IMR-90 (cell line): Measurements from ENCODE around the gene VILL. TPM values are rescaled to one million over a fixed set of nuclear protein-coding genes. Genes with fewer than 3 reads are reported as not detected.

ENCODE experiments used
- ATAC-seq: fragments of 200-7000 bp; cut with Tn5 transposase; 2 replicates; pipeline ENCODE4 v1.9.1; 2020; ENCODE audit warnings: low read depth, mild to moderate bottlenecking, moderate library complexity
- Bru-seq: library from RNA; stranded (reverse); fragments of 400-500 nt; gene quantifications from one replicate; lab custom pipeline; 2021; lab: Mats Ljungman, UMichigan
- BruChase-seq, 2 experiments: library from RNA; stranded (reverse); fragments of 400-500 nt; gene quantifications; one replicate each; lab custom pipeline; 2021; lab: Mats Ljungman, UMichigan
- BruUV-seq: library from RNA; stranded (reverse); fragments of 400-500 nt; replicated peaks from 2 replicates; lab custom pipeline; 2021; lab: Mats Ljungman, UMichigan
- CTCF ChIA-PET: fragments of 300-600 bp; formaldehyde crosslinking; extraction: SDS; loops from one replicate; lab custom pipeline; 2021; ENCODE audit warnings: antibody characterized with exemption; lab: Yijun Ruan, JAX
- POLR2A ChIA-PET: fragments of 300-600 bp; sonication (Branson Sonifier 250); formaldehyde crosslinking; loops from one replicate; lab custom pipeline; 2022; ENCODE audit warnings: antibody characterized with exemption; ENCODE audit not compliant: unreplicated experiment; lab: Charles Lee
- DNase-seq: peaks from one replicate; pipeline ENCODE4 v3.0.0; 2013
- H2AFZ ChIP-seq: replicated peaks from 2 replicates; pipeline ENCODE3; 2013; ENCODE audit warnings: low read length, mild to moderate bottlenecking; ENCODE audit not compliant: poor library complexity
- H2AK5ac ChIP-seq: 2 replicates; pipeline ENCODE4 v1.6.1; 2013; ENCODE audit warnings: low read depth, low read length, inconsistent platforms
- H2AK9ac ChIP-seq: replicated peaks from 2 replicates; pipeline ENCODE3; 2013; ENCODE audit warnings: mild to moderate bottlenecking, low read depth, low read length, moderate library complexity; ENCODE audit not compliant: poor library complexity
- H2BK120ac ChIP-seq: 2 replicates; pipeline ENCODE4 v1.6.1; 2013; ENCODE audit warnings: low read depth, low read length, inconsistent platforms
- H2BK15ac ChIP-seq: 3 replicates; pipeline ENCODE4 v1.6.1; 2013; ENCODE audit warnings: low read depth, low read length, inconsistent platforms
- H2BK20ac ChIP-seq: 2 replicates; pipeline ENCODE4 v1.6.1; 2013; ENCODE audit warnings: low read depth, mild to moderate bottlenecking, inconsistent platforms, low read length, moderate library complexity
- H2BK5ac ChIP-seq: 2 replicates; pipeline ENCODE4 v1.6.1; 2013; ENCODE audit warnings: mild to moderate bottlenecking, low read depth, low read length, inconsistent platforms; ENCODE audit not compliant: poor library complexity, severe bottlenecking
- H3K14ac ChIP-seq: replicated peaks from 2 replicates; pipeline ENCODE4 v1.6.1; 2013; ENCODE audit warnings: low read depth, low read length, inconsistent platforms
- H3K18ac ChIP-seq: 2 replicates; pipeline ENCODE4 v1.6.1; 2013; ENCODE audit warnings: low read depth, low read length, control low read depth
- H3K23ac ChIP-seq: 2 replicates; pipeline ENCODE4 v1.6.1; 2013; ENCODE audit warnings: low read depth, low read length, inconsistent platforms
- H3K27ac ChIP-seq: 2 replicates; pipeline ENCODE4 v1.5.1; 2013; ENCODE audit warnings: mild to moderate bottlenecking, control low read depth, low read length; ENCODE audit not compliant: insufficient read depth
- H3K27me3 ChIP-seq: 2 replicates; pipeline ENCODE4 v1.6.1; 2013; ENCODE audit warnings: low read length; ENCODE audit not compliant: control insufficient read depth, insufficient read depth
- H3K36me3 ChIP-seq: 2 replicates; pipeline ENCODE4 v1.6.1; 2013; ENCODE audit warnings: low read length, mixed read lengths; ENCODE audit not compliant: control insufficient read depth, insufficient read depth
- H3K4ac ChIP-seq: 2 replicates; pipeline ENCODE4 v1.6.1; 2013; ENCODE audit warnings: low read depth, low read length, inconsistent platforms
- H3K4me1 ChIP-seq: 2 replicates; pipeline ENCODE4 v1.6.1; 2013; ENCODE audit warnings: low read length, mixed read lengths; ENCODE audit not compliant: control insufficient read depth, insufficient read depth
- H3K4me2 ChIP-seq: 2 replicates; pipeline ENCODE4 v1.6.1; 2013; ENCODE audit warnings: low read depth, mild to moderate bottlenecking, control low read depth, low read length, moderate library complexity
- H3K4me3 ChIP-seq: 2 replicates; pipeline ENCODE4 v1.5.1; 2013; ENCODE audit warnings: low read depth, mild to moderate bottlenecking, control low read depth, low read length, moderate library complexity; ENCODE audit not compliant: insufficient read depth
- H3K56ac ChIP-seq: 2 replicates; pipeline ENCODE4 v1.6.1; 2013; ENCODE audit warnings: low read length, inconsistent platforms; ENCODE audit not compliant: insufficient read depth; ENCODE audit errors: extremely low read depth
- H3K79me1 ChIP-seq, 2 experiments: 2 replicates each; pipeline ENCODE4 v1.6.1; 2013; ENCODE audit warnings: low read length in 2 of 2, inconsistent platforms in 1 of 2, low read depth in 1 of 2
- H3K9ac ChIP-seq: 2 replicates; pipeline ENCODE4 v1.6.1; 2013; ENCODE audit warnings: low read depth, low read length, control low read depth
- H3K9me1 ChIP-seq: 2 replicates; pipeline ENCODE4 v1.6.1; 2013; ENCODE audit warnings: low read length, inconsistent platforms; ENCODE audit not compliant: insufficient read depth
- H3K9me3 ChIP-seq: 2 replicates; pipeline ENCODE4 v1.6.1; 2013; ENCODE audit warnings: low read length; ENCODE audit not compliant: control insufficient read depth, insufficient read depth
- H4K20me1 ChIP-seq: 2 replicates; pipeline ENCODE4 v1.6.1; 2013; ENCODE audit warnings: low read length, inconsistent platforms; ENCODE audit not compliant: insufficient read depth
- H4K5ac ChIP-seq: 2 replicates; pipeline ENCODE4 v1.6.1; 2013; ENCODE audit warnings: mild to moderate bottlenecking, low read depth, low read length, control low read depth
- H4K8ac ChIP-seq, 2 experiments: 2 replicates each; pipeline ENCODE4 v1.6.1; 2013; ENCODE audit warnings: low read depth in 2 of 2, low read length in 2 of 2, control low read depth in 1 of 2, inconsistent platforms in 1 of 2
- H4K91ac ChIP-seq: 2 replicates; pipeline ENCODE4 v1.6.1; 2013; ENCODE audit warnings: low read depth, low read length, inconsistent platforms; ENCODE audit not compliant: insufficient read depth
- BHLHE40 ChIP-seq: fragments of 150-350 bp; IDR thresholded peaks from 2 replicates; pipeline ENCODE4 v1.6.1; 2016; ENCODE audit warnings: mild to moderate bottlenecking, low read depth, low read length
- CEBPB ChIP-seq: IDR thresholded peaks from 2 replicates; pipeline ENCODE4 v1.6.1; 2012; ENCODE audit warnings: low read depth, low read length, improper control_type of control experiment
- CHD1 ChIP-seq: IDR thresholded peaks from 2 replicates; pipeline ENCODE4 v1.6.1; 2012; ENCODE audit warnings: low read depth, low read length, improper control_type of control experiment
- FOS ChIP-seq: fragments of 150-350 bp; IDR thresholded peaks from 2 replicates; pipeline ENCODE4 v1.6.1; 2016; ENCODE audit warnings: low read depth, low read length
- MAFK ChIP-seq: IDR thresholded peaks from 2 replicates; pipeline ENCODE4 v1.6.1; 2012; ENCODE audit warnings: low read depth, low read length, improper control_type of control experiment
- MAZ ChIP-seq: IDR thresholded peaks from 2 replicates; pipeline ENCODE4 v1.6.1; 2012; ENCODE audit warnings: low read depth, mild to moderate bottlenecking, low read length, improper control_type of control experiment, moderate library complexity, borderline replicate concordance
- MXI1 ChIP-seq: IDR thresholded peaks from 2 replicates; pipeline ENCODE4 v1.6.1; 2012; ENCODE audit warnings: low read depth, mild to moderate bottlenecking, low read length, moderate library complexity, borderline replicate concordance
- NFE2L2 ChIP-seq: fragments of 150-350 bp; IDR thresholded peaks from 2 replicates; pipeline ENCODE4 v1.6.1; 2016; ENCODE audit warnings: low read depth, mild to moderate bottlenecking, low read length
- POLR2A ChIP-seq: IDR thresholded peaks from 2 replicates; pipeline ENCODE4 v1.6.1; 2012; ENCODE audit warnings: mild to moderate bottlenecking, low read depth, low read length
- RAD21 ChIP-seq: IDR thresholded peaks from 2 replicates; pipeline ENCODE4 v1.6.1; 2012; ENCODE audit warnings: low read length, improper control_type of control experiment
- RCOR1 ChIP-seq: IDR thresholded peaks from 2 replicates; pipeline ENCODE4 v1.6.1; 2012; ENCODE audit warnings: mild to moderate bottlenecking, low read length, improper control_type of control experiment; ENCODE audit not compliant: insufficient replicate concordance
- RFX5 ChIP-seq: IDR thresholded peaks from 2 replicates; pipeline ENCODE4 v1.8.0; 2012; ENCODE audit warnings: low read depth, mild to moderate bottlenecking, low read length, moderate library complexity
- WGBS, 2 experiments: methylation state at CpG; one replicate each; pipeline versions ENCODE4 v1.1.5 to v1.1.7; 2013; ENCODE audit warnings: missing lambda C conversion rate in 2 of 2; ENCODE audit not compliant: insufficient read length in 1 of 2; ENCODE audit errors: extremely low coverage in 2 of 2; 5-methylcytosine and 5-hydroxymethylcytosine counted together
- dilution Hi-C: fragments of 300-500 bp; cut with HindIII; formaldehyde crosslinking; loops from one replicate; pipeline ENCODE4 v1.14.3; 2018; ENCODE audit warnings: low sequenced_read_pairs; ENCODE audit not compliant: unreplicated experiment
- in situ Hi-C: fragments of 300-500 bp; cut with MboI; formaldehyde crosslinking; loops from 3 replicates; pipeline ENCODE4 v1.14.3; 2019; ENCODE audit warnings: low sequenced_read_pairs, inconsistent platforms, mixed read lengths
- intact Hi-C: fragments of 100-400 bp; cut with micrococcal nuclease; formaldehyde crosslinking; loops from 2 replicates; pipeline ENCODE4 v1.10.0; 2022
- long read RNA-seq: library from polyadenylated mRNA; unstranded; transcript quantifications from one replicate; pipeline ENCODE4 v2.0.0, GENCODE V29; 2021; ENCODE audit not compliant: unreplicated experiment
- polyA plus RNA-seq, 3 experiments: library from polyadenylated mRNA; depleted of rRNA; stranded (reverse); fragments of >200 nt; gene quantifications; 2 replicates each; pipeline ENCODE4 v1.2.3, GENCODE V29; 2012; ENCODE audit warnings: low replicate concordance in 1 of 3
- total RNA-seq: library from RNA; depleted of rRNA; stranded (reverse); fragments of >200 nt; gene quantifications from 2 replicates; pipeline ENCODE4 v1.2.3, GENCODE V29; 2012; rRNA removed
- TF ChIP-seq, protein P1 (sequence below): fragments of 150-350 bp; IDR thresholded peaks from 2 replicates; pipeline ENCODE4 v1.6.1; 2016; ENCODE audit warnings: low read depth, mild to moderate bottlenecking, low read length, moderate library complexity, borderline replicate concordance
- TF ChIP-seq, protein P2 (sequence below): conservative IDR thresholded peaks from 2 replicates; pipeline ENCODE4 v1.5.1; 2012; ENCODE audit warnings: mild to moderate bottlenecking, low read depth, low read length, improper control_type of control experiment

VILL gene
- total RNA-seq (2.3 and 2.5 TPM in 2 replicates), polyA plus RNA-seq (2012; rRNA removed) (4.5 and 4.7 TPM in 2 replicates), Bru-seq, nascent RNA (percentile 40 among the genes with signal in this experiment), BruChase-seq, experiment 1, labeled RNA remaining after a 6-hour chase (percentile 39 among the genes with signal in this experiment), BruChase-seq, experiment 2, labeled RNA remaining after a 2-hour chase (percentile 35 among the genes with signal in this experiment)
- polyA plus RNA-seq (2012; cell fraction: cytosol; rRNA removed), result 1.3 and 3.7 TPM in 2 replicates
- 15.6 and 35.8 TPM in 2 replicates for polyA plus RNA-seq (2012; cell fraction: nucleus; rRNA removed; ENCODE audit: low replicate concordance)
- long read RNA-seq, partial matches to known transcripts, result 9 of 11 reads
- long read RNA-seq, other reads (novel, unspliced or antisense), result 2 of 11 reads

DNA sequence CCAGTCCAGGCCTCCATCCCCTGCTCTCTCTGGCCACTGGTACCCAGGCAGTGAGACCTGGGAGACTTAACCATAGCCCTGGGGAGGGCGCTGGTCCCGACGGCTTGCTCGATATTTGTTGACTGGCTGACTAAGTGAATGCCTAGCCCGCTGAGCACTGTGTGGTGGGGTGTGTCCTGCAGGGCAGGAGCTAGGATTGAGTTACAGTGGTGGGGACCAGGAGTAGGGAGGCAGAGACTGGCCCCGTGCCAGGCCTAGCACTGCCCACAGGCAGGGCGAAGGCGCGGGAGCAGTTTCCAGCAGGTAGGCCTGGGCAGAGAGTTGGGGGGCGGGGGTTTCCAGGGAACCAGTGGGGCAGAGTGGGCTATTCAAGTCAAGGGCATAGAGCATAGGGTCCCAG lies at the start of gene VILL:
Gene VILL (plus strand): TSS at position 260 of the 400 bp plus-strand sequence. CDS start 2,887 bp downstream, outside the sequence.
- no peak within 1 kb of the TSS for H3K4ac ChIP-seq
- in situ Hi-C loops (no loop called here), intact Hi-C loops (no loop called here), dilution Hi-C loops (no loop called here)
- H3K27ac ChIP-seq, result no peak within 1 kb of the TSS
- no peak within 1 kb of the TSS for H3K9ac ChIP-seq
- H2BK15ac ChIP-seq, result no peak within 1 kb of the TSS
- no peak within 1 kb of the TSS for H3K4me3 ChIP-seq
- no peak within 1 kb of the TSS for H3K18ac ChIP-seq
- CTCF ChIA-PET, result no interaction called here
- H2AK5ac ChIP-seq, result 0 out of 2 replicates have a peak within 1 kb of the TSS, but pooled peaks have one; percentile 37
- POLR2A ChIA-PET, result no interaction called here
- no peak within 1 kb of the TSS for H4K8ac ChIP-seq
- no peak within 1 kb of the TSS for H3K56ac ChIP-seq
- ATAC-seq, result no peak
- peaks cover 5% of the 10 kb centered on the region for H3K9me1 ChIP-seq
- no peak within 1 kb of the TSS for H3K14ac ChIP-seq
- no peaks in the 10 kb centered on the region for H3K9me3 ChIP-seq
- no peaks in the 10 kb centered on the region; the same call in 1 of the 2 replicates for H3K27me3 ChIP-seq
- TF ChIP-seq CHD1 (no peak), MXI1 (no peak), MAZ (no peak), RCOR1 (no peak), RAD21 (no peak), BHLHE40 (no peak), POLR2A (no peak), FOS (no peak), NFE2L2 (no peak), CEBPB (no peak), MAFK (no peak), RFX5 (no peak)
- TF ChIP-seq, protein P1, sequence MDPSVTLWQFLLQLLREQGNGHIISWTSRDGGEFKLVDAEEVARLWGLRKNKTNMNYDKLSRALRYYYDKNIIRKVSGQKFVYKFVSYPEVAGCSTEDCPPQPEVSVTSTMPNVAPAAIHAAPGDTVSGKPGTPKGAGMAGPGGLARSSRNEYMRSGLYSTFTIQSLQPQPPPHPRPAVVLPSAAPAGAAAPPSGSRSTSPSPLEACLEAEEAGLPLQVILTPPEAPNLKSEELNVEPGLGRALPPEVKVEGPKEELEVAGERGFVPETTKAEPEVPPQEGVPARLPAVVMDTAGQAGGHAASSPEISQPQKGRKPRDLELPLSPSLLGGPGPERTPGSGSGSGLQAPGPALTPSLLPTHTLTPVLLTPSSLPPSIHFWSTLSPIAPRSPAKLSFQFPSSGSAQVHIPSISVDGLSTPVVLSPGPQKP, result no peak
- TF ChIP-seq, protein P2, sequence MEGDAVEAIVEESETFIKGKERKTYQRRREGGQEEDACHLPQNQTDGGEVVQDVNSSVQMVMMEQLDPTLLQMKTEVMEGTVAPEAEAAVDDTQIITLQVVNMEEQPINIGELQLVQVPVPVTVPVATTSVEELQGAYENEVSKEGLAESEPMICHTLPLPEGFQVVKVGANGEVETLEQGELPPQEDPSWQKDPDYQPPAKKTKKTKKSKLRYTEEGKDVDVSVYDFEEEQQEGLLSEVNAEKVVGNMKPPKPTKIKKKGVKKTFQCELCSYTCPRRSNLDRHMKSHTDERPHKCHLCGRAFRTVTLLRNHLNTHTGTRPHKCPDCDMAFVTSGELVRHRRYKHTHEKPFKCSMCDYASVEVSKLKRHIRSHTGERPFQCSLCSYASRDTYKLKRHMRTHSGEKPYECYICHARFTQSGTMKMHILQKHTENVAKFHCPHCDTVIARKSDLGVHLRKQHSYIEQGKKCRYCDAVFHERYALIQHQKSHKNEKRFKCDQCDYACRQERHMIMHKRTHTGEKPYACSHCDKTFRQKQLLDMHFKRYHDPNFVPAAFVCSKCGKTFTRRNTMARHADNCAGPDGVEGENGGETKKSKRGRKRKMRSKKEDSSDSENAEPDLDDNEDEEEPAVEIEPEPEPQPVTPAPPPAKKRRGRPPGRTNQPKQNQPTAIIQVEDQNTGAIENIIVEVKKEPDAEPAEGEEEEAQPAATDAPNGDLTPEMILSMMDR, result no peak
- H3K4me1 ChIP-seq, result peaks cover 2% of the 10 kb centered on the region
- H3K23ac ChIP-seq, result no peak within 1 kb of the TSS
- WGBS, 2 experiments, result 75% methylated on average over 8 of the region's 10 CpGs; no CpG with 5 or more reads in 1 of the 2 experiments
- no peak within 1 kb of the TSS for H2BK120ac ChIP-seq
- H4K20me1 ChIP-seq, result no peaks in the 10 kb centered on the region
- H4K5ac ChIP-seq, result no peak within 1 kb of the TSS
- no peak within 1 kb of the TSS for H3K4me2 ChIP-seq
- no peak within 1 kb of the TSS for H2AFZ ChIP-seq
- H2AK9ac ChIP-seq, result no peak within 1 kb of the TSS
- BruUV-seq, result no TSS peak
- H2BK5ac ChIP-seq, result no peak within 1 kb of the TSS
- H4K91ac ChIP-seq, result no peak within 1 kb of the TSS
- no peak for DNase-seq
- no peak within 1 kb of the TSS for H2BK20ac ChIP-seq
- peaks cover 0 to 4% of the 10 kb centered on the region in 2 experiments; a peak in 1 of 4 replicates for H3K79me1 ChIP-seq
- 0 out of 2 replicates have a peak, but pooled peaks cover 1% of the 10 kb centered on the region for H3K36me3 ChIP-seq
